HG02870 (cell line): Measurements from ENCODE around the gene ETS2.
A peak's percentile ranks its signal among the peaks of the same experiment; 100 is the strongest.

Experiments used
- ATAC-seq: cut with Tn5 transposase; IDR thresholded peaks from one replicate; pipeline ENCODE4 v1.9.1; 2021; ENCODE audit warnings: mild to moderate bottlenecking, moderate library complexity; ENCODE audit not compliant: unreplicated experiment

Gene ETS2

DNA sequence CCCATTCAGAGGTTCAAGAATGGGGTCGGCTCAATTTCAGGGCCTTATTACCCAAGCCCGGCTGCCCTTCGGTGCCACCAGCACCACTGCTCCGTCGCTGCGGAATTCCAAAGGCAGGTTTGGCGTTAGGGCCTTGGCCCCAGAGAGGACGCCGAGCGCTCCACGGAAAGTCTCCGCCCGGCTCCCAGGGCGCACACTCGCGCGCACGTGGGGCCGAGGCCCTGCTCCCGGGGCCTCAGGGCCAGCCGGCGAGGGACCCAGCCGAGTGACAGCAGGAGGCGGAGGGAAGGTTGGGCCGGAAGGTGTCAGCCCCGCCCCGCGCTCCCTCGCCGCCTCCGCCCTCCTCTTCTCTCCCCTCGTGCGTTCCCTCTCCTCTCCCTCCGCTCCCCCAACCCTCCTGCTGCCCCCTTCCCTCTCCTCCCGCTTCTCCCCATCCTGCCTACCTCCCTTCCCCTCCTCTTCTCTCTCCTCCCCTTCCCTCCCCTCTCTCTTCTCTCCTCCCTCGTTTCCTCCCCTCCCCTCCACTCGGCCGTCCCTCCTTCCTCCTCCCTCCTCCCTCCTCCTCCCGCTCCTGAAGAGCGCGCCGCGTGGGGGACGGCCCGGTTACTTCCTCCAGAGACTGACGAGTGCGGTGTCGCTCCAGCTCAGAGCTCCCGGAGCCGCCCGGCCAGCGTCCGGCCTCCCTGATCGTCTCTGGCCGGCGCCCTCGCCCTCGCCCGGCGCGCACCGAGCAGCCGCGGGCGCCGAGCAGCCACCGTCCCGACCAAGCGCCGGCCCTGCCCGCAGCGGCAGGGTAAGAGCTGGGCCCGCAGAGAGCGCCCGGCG is at the start of gene ETS2:
Gene ETS2, plus strand, starts transcription at position 602 of the 825 bp plus-strand sequence. CDS start 4,106 bp downstream, outside the sequence.
- peak; percentile 62 for ATAC-seq

DNA sequence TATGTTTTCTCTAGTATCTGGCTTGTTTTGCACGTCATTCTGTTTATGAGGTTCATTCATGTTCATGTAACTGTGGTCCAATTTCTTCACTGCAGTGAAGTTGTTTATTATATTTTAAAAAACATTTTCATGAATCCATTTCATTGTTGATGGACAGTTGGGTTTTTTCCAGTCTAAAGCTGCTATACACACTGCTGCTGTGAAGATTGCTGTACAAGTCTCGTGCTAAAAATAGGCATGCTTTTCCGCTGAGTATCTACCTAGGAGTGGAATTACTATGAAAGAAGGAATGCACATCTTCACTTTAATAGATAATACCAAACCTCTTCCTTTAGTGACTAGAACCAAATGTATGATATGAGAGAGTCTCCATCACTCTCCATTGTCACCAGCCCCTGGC is 49.0 kb upstream of the ETS2 start:
- no peak for ATAC-seq

DNA sequence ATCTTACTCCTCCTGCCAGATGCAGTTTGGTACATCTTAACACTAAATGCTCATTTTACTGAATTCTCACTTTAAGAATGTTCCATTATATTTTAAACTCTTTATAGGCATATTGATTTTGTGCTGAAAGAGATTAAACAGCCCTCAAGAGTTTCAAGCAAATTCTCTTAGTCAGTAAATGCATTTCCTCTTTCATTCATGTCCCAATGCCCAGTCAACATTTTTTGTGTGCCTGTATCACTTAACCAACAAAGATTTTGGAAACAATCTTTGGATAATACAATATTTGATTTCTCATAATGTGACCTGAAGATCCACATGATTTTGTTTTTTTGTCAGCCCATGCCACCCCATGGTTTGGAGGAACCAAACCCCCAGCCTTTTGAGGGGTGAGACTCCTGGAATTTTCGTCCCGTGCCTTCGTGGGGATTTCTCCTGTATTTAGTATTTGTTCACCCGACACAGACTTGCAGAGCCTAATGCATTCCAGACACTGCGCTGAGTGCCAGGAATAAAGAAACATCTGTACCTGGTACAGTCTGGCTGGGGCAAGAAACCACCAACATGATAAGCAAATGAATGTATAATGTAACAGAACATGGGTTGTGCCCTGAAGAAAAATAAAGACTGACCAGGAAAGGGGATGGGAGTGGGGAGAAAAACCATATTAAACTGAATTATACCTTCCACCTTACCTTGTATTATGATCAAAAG is 47.1 kb upstream of the ETS2 start:
- no peak for ATAC-seq

DNA sequence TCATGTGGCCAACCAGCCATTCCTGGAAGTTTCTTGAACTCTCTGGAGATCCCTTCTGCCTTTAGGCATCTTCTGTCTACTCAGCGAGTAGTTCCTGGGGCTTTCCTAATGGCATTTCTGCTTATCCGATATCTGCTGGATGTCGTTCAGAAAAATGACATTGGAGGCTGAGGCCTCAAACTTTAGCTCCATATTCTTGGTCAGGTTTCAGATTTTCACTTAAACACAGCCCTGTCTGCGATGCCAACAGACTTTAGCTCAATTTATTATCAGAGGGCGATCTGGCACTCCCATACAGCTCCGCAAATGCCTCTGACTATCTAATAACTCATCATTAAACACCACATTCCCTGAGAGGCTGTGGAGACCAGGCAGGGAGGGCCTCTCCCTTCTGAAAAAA is 46.3 kb upstream of the ETS2 start:
- no peak for ATAC-seq

DNA sequence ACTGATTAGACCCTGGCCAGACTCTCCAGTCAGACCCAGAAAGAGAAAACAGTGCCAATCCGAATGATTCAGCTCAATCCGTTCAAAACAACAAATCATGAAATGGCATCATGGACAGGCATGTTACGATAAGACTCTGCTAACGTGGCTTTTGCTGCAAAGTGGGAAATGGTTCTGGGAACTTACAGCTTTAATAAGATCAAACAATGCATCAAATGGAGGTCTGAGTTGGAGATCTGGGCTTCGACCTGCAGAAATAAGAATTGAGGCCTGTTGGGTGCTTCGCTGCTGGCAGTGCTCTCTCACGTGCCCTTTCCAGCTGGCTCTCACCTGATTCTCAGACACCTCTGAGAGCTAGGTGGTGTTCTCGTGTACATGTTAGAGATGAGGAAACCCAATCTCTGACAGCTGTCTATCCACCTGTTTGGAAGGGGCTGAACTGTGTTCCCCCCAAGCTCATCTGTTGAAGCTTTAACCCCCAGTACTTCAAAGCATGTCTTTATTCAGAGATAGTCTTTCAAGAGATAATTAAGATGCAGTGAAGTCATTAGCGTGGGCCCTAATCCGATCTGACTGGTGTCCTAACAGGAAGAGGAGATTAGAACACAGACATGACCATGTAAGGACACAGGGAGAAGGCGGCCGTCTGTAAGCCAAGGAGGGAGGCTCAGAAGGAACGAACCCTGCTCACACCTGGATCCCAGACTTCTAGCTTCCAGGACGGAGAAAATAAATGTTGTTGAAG is 45.5 kb upstream of the ETS2 start:
- ATAC-seq: no peak

DNA sequence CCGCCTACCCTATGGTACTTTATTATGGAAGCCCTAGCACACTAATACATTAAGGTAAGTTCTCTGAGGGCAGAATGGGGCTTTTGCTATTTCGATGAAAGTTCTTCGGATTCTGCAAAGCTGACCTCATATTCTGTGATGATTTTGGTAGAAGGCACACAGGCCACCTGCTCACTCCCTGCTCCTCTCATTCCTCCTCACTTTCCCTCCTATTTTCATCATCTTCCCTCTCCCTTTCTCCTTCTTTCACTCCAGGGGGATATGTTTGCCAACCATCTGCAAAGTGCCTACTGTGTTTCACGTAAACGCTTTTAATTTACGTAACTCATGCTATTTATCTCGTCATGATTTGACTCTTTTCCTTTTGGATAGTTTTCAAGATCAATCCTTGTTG is 45.0 kb upstream of the ETS2 start:
- no peak for ATAC-seq

DNA sequence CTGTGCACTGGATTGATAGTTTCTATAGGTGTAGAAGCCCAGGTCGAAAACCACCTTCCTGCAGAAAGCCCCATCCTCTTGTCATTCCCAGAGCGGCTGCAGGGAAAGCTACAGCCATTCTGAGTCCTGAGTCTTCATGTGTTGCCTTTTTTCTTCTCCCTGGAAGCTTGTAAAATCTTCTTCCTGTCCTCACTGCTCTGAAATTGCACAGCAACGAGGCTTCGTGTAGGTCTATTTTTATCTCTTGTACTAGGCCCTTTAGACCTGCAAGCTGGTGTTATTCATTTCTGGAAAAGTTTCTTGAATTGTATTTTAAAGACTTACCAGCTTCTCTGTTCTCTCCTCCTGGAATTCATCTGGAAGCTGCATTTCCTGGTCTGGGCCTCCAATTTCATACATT is 44.2 kb upstream of the ETS2 start:
- no peak for ATAC-seq

DNA sequence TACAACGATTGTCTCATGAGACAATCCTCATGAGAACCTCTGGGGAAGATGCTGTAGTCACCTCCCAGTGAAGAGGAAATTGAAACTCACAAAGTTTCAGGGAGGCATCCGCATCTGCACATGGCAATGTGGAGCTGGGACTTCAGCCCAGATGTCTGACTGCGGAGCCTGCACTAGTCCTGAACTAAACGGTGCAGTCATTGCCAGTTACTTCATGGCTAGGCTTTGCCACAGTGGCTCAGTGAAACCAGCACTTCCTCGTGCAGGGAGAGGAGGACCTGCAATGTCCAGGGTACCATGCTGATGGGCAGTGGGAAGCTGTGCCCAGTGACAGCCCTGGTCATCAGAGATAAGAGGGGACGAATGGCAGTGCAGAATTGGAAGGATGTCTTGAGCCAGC is 40.7 kb upstream of the ETS2 start:
- no peak for ATAC-seq

DNA sequence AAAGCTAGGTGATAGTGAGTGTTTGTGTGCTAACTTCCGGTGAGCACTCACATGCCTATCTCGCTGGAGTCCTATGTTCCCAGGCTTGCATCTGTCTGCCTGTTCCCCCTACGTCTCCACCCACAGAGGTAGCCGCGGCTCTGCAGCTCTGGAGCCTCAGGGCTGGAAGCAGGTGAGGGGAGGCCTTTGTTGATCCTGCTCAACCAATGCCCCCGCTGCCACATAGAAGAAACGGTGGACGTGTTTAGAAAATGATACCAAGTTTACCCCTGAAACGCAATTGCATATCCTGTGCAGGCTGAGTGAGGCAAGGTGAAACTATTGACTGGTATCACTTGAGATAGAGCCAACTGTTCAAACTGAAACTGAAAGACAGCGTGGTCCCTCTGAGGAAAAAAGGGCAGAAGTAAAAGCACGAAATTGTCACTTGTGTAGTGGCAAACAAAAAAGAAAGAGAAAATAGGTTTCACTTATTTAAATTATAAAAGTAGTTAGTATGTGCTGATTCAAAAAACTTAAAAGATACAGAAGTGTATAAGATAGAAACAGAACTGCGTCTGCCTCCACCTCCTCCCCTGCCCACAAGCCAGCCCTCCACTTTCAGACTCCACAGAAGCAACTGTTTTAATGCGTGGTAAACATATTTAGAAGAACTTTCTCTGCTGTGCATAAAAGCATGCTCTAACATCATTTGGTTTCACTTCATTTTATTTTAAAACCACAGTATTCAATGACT is 38.6 kb upstream of the ETS2 start:
- peak; percentile 95 for ATAC-seq

DNA sequence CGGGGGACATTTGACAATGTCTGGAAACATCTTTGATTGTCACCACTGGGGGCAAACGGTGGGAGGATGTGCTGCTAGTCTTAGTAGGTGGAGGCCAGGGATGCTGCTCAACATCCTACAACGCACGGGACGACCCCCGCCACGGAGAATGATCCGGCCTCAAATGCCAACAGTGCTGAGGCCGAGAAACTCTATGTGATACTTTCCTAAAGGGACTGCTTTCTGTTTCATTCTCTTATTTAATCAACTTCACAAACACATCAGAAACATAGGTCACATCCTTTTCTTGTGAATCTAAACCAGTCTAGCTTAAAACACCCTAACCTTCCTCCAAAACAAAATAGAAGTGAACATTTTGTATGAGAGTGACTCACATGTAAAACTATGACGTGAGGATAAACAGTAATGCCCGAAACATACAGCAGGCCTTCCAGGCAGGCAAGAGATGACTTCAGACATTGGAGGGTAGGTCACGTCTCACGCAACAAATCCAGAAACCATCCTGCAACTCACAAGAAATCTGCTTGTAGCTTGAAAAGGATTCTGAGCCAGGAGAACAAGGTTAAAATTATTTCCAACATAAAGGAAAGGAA is 37.2 kb upstream of the ETS2 start:
- ATAC-seq: no peak

DNA sequence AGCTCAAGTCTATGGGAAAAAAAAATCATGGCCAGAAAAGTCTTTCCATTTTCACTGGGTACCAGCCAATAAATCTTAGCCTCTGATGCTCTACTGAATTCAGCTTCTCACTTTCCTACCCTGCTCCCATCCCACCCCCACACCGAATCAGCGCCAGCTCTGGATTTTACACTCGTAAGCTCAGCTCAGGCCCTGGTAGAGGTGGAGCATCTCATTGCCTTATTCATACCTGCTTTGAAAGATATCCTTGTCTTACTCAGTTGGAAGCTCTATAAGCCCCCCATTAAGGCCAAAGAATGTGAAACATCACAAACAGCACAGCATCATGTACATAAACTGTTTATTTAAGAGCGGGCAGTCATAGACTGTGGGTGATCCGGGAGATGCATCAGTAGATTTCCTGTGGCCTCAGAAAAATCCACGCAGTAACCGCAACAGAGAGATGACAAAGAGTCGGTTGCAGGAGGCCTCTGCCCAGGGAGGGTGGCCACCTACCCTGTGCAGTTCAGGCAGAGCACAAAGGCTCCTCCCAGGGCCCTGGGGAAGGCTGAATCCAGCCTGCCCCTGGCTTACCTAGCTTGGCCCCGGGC is 36.4 kb upstream of the ETS2 start:
- ATAC-seq: no peak

DNA sequence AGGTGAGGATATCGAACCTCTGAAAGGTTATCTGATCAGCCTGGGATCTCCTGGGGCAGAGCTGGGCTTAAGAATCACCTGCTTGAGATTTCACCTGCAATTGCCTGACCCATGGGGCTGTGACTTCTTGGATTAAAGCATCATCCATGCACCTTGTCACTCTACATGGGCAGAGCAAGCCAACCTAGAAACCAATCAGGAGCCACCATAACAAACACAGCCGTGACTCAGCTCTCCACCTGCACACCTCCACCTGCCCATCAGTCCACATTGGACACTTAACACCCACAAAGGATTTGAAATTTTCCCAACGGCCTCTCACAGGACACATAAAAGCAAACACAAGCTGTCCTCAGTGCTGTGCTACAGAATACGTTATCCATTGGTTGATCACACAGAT is 35.1 kb upstream of the ETS2 start:
- ATAC-seq: no peak

DNA sequence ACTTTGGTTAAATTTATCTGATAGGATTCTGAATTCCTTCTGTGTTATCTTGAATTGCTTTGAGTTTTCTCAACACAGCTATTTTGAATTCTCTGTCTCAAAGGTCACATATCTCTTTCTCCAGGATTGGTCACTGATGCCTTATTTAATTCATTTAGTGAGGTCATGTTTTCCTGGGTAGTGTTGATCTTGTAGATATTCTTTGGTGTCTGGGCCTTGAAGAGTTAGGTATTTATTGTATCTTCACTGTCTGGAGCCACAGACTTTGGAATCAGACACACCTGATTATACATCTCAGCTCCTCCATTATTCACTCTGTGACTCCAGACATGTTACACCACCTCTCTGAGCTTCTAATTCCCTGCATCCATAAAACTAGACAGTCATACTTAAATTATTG is 34.2 kb upstream of the ETS2 start:
- ATAC-seq: no peak

DNA sequence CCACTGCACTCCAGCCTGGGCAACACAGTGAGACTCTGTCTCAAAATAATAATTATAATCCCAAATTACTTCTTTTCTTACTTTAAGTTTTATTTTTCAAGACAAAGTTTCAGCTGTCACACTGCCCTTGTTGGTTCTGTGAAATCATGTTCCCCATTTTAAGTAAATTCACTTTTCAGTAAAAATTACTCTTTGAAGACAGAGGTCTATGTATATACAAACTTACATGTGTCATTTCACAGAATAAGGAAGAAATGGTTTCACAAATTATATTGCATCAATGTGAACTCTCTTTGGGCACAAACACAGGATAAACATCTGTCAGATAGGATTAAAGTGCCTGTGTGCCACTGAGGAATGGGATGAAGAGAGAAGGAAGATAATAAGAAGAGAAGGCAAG is 33.1 kb upstream of the ETS2 start:
- no peak for ATAC-seq

DNA sequence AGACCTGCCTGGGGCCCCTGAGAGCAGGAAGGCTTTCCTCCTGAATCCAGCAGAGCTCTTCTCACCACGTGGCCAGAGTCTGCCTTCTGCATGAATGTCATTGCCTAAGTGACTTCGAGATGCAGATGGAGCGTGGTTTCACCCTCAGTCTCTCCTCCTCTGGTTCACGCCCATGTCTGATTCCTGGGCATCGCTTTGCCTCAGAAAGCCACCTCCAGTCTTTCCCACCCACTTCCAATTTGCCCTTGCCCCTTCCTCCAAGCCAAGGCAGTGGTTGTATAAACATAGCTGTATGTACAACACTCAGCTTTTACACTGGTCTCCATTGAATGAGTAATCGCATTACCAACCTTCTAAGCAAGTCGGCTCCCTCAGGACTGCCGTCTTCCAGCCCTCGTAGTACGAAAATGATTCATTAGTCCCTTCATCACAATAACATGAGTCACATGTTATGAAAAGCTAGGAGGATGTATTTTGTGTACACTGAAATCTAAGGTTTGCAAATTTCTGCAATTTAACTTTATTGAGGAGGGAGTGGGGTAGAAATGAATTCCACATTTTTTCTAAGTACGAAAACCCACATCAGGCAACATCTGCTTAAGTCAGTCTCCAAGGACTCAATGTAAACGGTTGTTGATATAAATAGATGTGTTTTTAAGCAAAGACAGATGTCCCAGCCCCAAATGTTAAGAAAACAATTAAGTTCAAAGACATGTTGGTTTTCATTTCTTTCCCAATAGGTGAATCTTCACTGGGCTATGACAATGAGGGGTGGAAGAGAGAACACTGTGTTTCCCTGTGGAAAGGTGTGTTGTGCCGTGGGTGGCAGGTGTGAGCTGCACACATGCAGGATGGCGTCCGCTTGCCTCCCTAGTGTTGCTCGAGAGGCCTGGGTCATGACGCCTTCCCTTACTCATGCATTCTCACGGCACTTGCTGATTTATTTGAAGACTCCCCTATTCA is 32.3 kb upstream of the ETS2 start:
- no peak for ATAC-seq

DNA sequence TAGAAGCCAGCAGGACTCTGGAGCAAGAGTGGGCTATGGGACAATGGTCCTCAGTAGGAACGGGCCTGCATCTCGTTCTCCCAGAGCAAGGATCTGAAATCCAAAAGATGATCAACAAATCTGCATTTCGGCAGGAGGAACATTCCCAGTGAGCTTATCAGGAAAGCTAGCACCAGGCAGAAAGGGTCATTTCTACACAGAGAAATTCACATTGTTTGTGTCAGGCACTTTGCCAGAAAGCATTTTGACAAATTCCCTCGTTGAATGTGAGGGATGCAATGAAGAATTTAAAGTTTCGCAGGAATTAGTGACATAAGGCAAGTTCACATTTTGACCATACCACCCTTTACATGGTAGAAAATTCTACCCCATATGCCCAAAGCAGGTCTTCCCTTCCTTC is 31.6 kb upstream of the ETS2 start:
- no peak for ATAC-seq

DNA sequence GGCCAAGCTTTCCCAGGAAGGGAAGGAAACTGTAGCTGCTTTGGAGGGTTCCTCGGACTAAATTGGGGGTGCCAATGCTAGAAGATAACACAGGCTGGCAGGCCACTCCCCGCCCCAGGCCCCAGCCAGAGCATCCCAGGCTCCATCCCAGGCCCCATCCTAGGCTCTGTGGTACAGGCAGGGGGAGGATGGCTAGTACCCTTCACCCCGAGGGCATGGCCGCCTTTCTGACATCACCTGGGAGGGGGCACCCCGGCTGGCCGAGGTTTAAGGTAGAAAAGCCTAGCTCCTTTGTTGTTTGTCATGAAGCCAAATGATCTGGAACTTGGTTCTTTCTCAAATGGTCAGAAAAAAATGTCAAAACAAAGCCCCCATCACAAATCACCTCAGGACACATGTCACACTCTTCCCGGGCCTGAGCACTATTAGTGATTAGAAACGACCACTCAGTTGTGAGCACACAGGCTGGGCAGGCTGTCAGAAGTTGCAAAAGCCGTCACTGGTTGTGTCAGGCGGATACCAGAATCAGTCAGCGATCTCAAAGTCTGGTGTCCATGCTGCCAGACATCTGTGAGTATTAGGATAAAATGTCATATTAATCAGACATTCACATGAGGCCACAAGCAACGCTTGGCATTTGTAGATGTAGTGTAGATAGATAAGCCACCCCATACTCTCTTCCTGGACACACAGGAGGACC is 31.0 kb upstream of the ETS2 start:
- ATAC-seq: no peak

DNA sequence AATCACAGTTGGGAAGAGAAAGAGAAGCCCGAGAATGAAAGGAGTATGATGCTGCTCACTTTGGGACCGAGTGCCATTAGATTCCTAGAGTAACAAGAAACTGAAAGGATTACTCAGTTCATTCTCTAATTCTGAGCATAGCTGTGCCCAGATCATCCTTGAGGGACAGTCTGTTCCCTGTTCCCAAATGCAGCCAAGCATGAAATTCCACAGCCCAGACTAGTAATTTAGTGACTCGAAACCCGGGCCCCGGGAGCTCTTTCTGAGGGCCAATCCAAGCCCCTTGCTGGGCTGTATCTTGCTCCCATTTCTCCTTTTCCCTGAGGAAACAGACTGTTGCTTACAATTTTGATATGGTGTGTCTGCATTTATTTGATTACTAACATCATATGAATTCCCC is 30.0 kb upstream of the ETS2 start:
- no peak for ATAC-seq

DNA sequence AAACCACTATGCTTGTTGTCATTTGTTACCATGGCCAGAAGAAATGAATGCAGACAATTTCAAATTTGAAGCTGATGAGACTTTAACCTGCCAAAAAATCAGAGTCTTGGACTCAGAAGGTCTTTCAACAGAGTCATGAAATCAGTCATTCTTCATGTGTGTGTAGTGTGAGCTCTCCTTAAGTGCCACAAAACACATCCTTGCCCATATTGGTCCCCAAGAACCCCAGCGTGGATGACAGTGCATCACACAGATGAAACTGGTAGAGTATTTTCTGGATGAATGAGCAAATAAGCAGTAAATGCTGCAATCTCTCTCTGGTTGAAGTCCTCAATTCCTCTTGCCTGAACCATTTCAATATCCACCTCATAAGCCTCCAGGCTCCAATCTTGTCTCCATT is 28.7 kb upstream of the ETS2 start:
- no peak for ATAC-seq
